Duodenal mucosa (tissue), 2 donors: ENCODE measurements around the gene ZNF639.

ENCODE experiments used
- H3K27ac ChIP-seq: one replicate; pipeline ENCODE4 v1.7.0; 2013; ENCODE audit warnings: low read depth, low read length
- H3K27me3 ChIP-seq, 2 donors: one replicate each; pipeline ENCODE4 v1.7.0; 2013; ENCODE audit warnings: low read length in 2 of 2, control low read depth in 1 of 2; ENCODE audit not compliant: insufficient read depth in 2 of 2, control insufficient read depth in 1 of 2
- H3K36me3 ChIP-seq, 2 donors: one replicate each; pipeline ENCODE4 v1.7.0; 2013; ENCODE audit warnings: low read length in 2 of 2, control low read depth in 1 of 2; ENCODE audit not compliant: insufficient read depth in 2 of 2, control insufficient read depth in 1 of 2
- H3K4me1 ChIP-seq, 2 donors: one replicate each; pipeline ENCODE4 v1.7.0; 2013; ENCODE audit warnings: low read length in 2 of 2, control low read depth in 1 of 2; ENCODE audit not compliant: insufficient read depth in 2 of 2, control insufficient read depth in 1 of 2
- H3K4me3 ChIP-seq, 2 donors: one replicate each; pipeline ENCODE4 v1.7.0; 2013; ENCODE audit warnings: low read length in 2 of 2, low read depth in 1 of 2
- H3K9ac ChIP-seq, 2 donors: one replicate each; pipeline ENCODE4 v1.7.0; 2013; ENCODE audit warnings: low read length in 2 of 2, low read depth in 1 of 2
- H3K9me3 ChIP-seq, 2 donors: one replicate each; pipeline ENCODE4 v1.7.0; 2013; ENCODE audit warnings: low read length in 2 of 2, control low read depth in 1 of 2; ENCODE audit not compliant: control insufficient read depth in 1 of 2

The ZNF639 gene

GRCh38 chr3:179309225-179310078 is 13.4 kb upstream of the ZNF639 start:
- Histone ChIP-seq H3K4me3 (no peak overlapping the region), H3K4me1 (no peaks in the 10 kb centered on the region), H3K9me3 (no peaks in the 10 kb centered on the region), H3K27me3 (no peaks in the 10 kb centered on the region), H3K27ac (no peak overlapping the region), H3K9ac (no peak overlapping the region), H3K36me3 (no peaks in the 10 kb centered on the region)

- Histone ChIP-seq H3K9me3 (no peaks in the 10 kb centered on the region), H3K4me1 (peaks cover 11 to 12% of the 10 kb centered on the region in 2 donors), H3K27me3 (peaks cover 0 to 3% of the 10 kb centered on the region in 2 donors)
Measured at GRCh38 chr3:179318876-179319275, 4.0 kb upstream of the ZNF639 start.

GRCh38 chr3:179321668-179322285 is 1.1 kb upstream of the ZNF639 start:
- Histone ChIP-seq H3K27ac (no peak overlapping the region), H3K27me3 (peaks cover 0 to 3% of the 10 kb centered on the region in 2 donors), H3K4me1 (peaks cover 20 to 25% of the 10 kb centered on the region in 2 donors), H3K9ac (peak overlapping the region in 1 of 2 donors; percentile 82), H3K9me3 (no peaks in the 10 kb centered on the region), H3K36me3 (no peaks in the 10 kb centered on the region), H3K4me3 (peak overlapping the region; percentile 77 to 91)

More at GRCh38 chr3:179318876-179319275, 4.0 kb upstream of the ZNF639 start:
- Histone ChIP-seq H3K36me3 (no peaks in the 10 kb centered on the region), H3K27ac (no peak overlapping the region), H3K4me3 (no peak overlapping the region), H3K9ac (no peak overlapping the region)

GRCh38 chr3:179323197-179324110 is 623 bp downstream of the ZNF639 start:
- Histone ChIP-seq H3K4me1 (peaks cover 20 to 25% of the 10 kb centered on the region in 2 donors), H3K36me3 (peaks cover 0 to under 1% of the 10 kb centered on the region in 2 donors), H3K4me3 (peak overlapping the region; percentile 77 to 91), H3K9ac (peak overlapping the region; percentile 74 to 82), H3K27me3 (no peaks in the 10 kb centered on the region), H3K9me3 (no peaks in the 10 kb centered on the region), H3K27ac (peak overlapping the region; percentile 91)

GRCh38 chr3:179324270-179324754 is 1.5 kb downstream of the ZNF639 start:
- Histone ChIP-seq H3K9ac (peak overlapping the region; percentile 74 to 82), H3K27ac (no peak overlapping the region), H3K9me3 (no peaks in the 10 kb centered on the region), H3K4me1 (peaks cover 20 to 25% of the 10 kb centered on the region in 2 donors), H3K4me3 (peak overlapping the region; percentile 77 to 91), H3K36me3 (peaks cover 4 to 9% of the 10 kb centered on the region in 2 donors), H3K27me3 (no peaks in the 10 kb centered on the region)

GRCh38 chr3:179330438-179330837 is 7.6 kb downstream of the ZNF639 start:
- Histone ChIP-seq H3K9ac (no peak overlapping the region), H3K27ac (no peak overlapping the region), H3K4me1 (no peaks in the 10 kb centered on the region), H3K9me3 (no peaks in the 10 kb centered on the region), H3K36me3 (peaks cover 25 to 49% of the 10 kb centered on the region in 2 donors), H3K4me3 (no peak overlapping the region), H3K27me3 (no peaks in the 10 kb centered on the region)

GRCh38 chr3:179332240-179332639 is 9.4 kb downstream of the ZNF639 start:
- Histone ChIP-seq H3K9ac (no peak overlapping the region), H3K27ac (no peak overlapping the region), H3K27me3 (no peaks in the 10 kb centered on the region), H3K9me3 (no peaks in the 10 kb centered on the region), H3K4me3 (no peak overlapping the region), H3K36me3 (peaks cover 25 to 54% of the 10 kb centered on the region in 2 donors), H3K4me1 (no peaks in the 10 kb centered on the region)

- Histone ChIP-seq H3K9ac (no peak overlapping the region), H3K36me3 (peaks cover 25 to 57% of the 10 kb centered on the region in 2 donors), H3K4me3 (no peak overlapping the region), H3K4me1 (no peaks in the 10 kb centered on the region), H3K27me3 (no peaks in the 10 kb centered on the region), H3K9me3 (no peaks in the 10 kb centered on the region), H3K27ac (no peak overlapping the region)
Measured at GRCh38 chr3:179333084-179333483, 10.3 kb downstream of the ZNF639 start.

- Histone ChIP-seq H3K4me1 (no peaks in the 10 kb centered on the region), H3K36me3 (peaks cover 11 to 32% of the 10 kb centered on the region in 2 donors), H3K27ac (no peak overlapping the region), H3K9ac (no peak overlapping the region), H3K27me3 (no peaks in the 10 kb centered on the region), H3K4me3 (no peak overlapping the region), H3K9me3 (no peaks in the 10 kb centered on the region)
Measured at GRCh38 chr3:179336345-179336929, 13.6 kb downstream of the ZNF639 start.
